Left lung (tissue), 10 donors: ENCODE results near the gene MESP1. TPM values are rescaled to one million over a fixed set of nuclear protein-coding genes. Genes with fewer than 3 reads are reported as not detected.

Experiments
- ATAC-seq: fragments of 200-7000 bp; cut with Tn5 transposase; one replicate; pipeline ENCODE4 v1.9.1; 2020; ENCODE audit warnings: moderate library complexity
- DNase-seq, 4 donors: peaks; one replicate each; pipeline ENCODE4 v3.0.0-alpha.2; 2013 to 2020
- H3K27ac ChIP-seq, 2 donors: fragments of 200-600 bp; sonication (generic) in 1 of 2; one replicate each; pipeline versions ENCODE4 v1.5.0 to v1.8.0; 2020 to 2021
- H3K27me3 ChIP-seq, 2 donors: fragments of 200-600 bp; sonication (generic) in 1 of 2; one replicate each; pipeline versions ENCODE4 v1.5.0 to v1.8.0; 2020 to 2021
- H3K36me3 ChIP-seq, 2 donors: fragments of 200-600 bp; sonication (generic) in 1 of 2; one replicate each; pipeline versions ENCODE4 v1.5.0 to v1.8.0; 2020 to 2021
- H3K4me1 ChIP-seq, 2 donors: fragments of 200-600 bp; one replicate each; pipeline ENCODE4 v1.8.0; 2021
- H3K4me3 ChIP-seq, 2 donors: fragments of 200-600 bp; sonication (generic) in 1 of 2; one replicate each; pipeline versions ENCODE4 v1.5.0 to v1.8.0; 2020 to 2021; ENCODE audit warnings: mild to moderate bottlenecking in 1 of 2
- H3K9me3 ChIP-seq, 2 donors: fragments of 200-600 bp; sonication (generic) in 1 of 2; one replicate each; pipeline versions ENCODE4 v1.5.0 to v1.8.0; 2020 to 2021
- intact Hi-C, 2 donors: fragments of 100-400 bp; cut with DNase I; formaldehyde crosslinking; loops; one replicate each; pipeline versions ENCODE4 v1.11.2 to v1.14.2; 2022
- polyA plus RNA-seq, 6 donors: library from polyadenylated mRNA; unstranded; fragments of 120-200 nt; gene quantifications; one replicate each; pipeline ENCODE4 v1.2.1, GENCODE V29; 2013; ENCODE audit not compliant: insufficient read length in 6 of 6
- total RNA-seq, 2 donors: library from RNA; stranded (reverse); fragmentation: NEBNext Ultra II Directional; extraction: Animal tissue kit (Norgen Biotek cat#: 25700); gene quantifications; one replicate each; pipeline ENCODE4 v1.2.1, GENCODE V29; 2021
- TF ChIP-seq, protein P1 (sequence below), 2 donors: fragments of 200-600 bp; sonication (generic) in 1 of 2; IDR thresholded peaks; one replicate each; pipeline versions ENCODE4 v1.5.0 to v1.8.0; 2021; ENCODE audit warnings: antibody characterized with exemption in 2 of 2
- donor health status: DM: no; HTN: yes; CAD: no.
- donor health status: DM: no; HTN: no; CAD: no.

The MESP1 gene
- total and polyA plus RNA-seq, 8 donors, result 0.18 to 4.2 (median 0.37) TPM

DNA sequence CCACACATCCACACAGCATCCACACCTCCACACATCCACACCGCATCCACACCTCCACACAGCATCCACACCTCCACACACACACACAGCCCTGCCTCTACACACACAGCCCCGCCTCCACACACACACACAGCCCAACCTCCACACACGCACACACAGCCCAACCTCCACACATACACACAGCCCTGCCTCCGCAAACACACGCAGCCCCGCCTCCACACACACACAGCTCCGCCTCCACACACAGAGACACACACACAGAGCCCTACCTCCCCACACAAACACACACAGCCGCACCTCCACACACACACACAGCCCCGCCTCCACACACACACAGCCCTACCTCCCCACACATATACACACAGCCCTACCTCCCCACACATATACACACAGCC, 4.7 kb downstream of the MESP1 start:
- Histone ChIP-seq H3K27me3 (peaks cover 10 to 51% of the 10 kb centered on the region in 2 donors), H3K4me3 (no peak overlapping the region), H3K9me3 (no peaks in the 10 kb centered on the region), H3K27ac (no peak overlapping the region), H3K36me3 (no peaks in the 10 kb centered on the region), H3K4me1 (peaks cover 3 to 15% of the 10 kb centered on the region in 2 donors)
- TF ChIP-seq, protein P1, sequence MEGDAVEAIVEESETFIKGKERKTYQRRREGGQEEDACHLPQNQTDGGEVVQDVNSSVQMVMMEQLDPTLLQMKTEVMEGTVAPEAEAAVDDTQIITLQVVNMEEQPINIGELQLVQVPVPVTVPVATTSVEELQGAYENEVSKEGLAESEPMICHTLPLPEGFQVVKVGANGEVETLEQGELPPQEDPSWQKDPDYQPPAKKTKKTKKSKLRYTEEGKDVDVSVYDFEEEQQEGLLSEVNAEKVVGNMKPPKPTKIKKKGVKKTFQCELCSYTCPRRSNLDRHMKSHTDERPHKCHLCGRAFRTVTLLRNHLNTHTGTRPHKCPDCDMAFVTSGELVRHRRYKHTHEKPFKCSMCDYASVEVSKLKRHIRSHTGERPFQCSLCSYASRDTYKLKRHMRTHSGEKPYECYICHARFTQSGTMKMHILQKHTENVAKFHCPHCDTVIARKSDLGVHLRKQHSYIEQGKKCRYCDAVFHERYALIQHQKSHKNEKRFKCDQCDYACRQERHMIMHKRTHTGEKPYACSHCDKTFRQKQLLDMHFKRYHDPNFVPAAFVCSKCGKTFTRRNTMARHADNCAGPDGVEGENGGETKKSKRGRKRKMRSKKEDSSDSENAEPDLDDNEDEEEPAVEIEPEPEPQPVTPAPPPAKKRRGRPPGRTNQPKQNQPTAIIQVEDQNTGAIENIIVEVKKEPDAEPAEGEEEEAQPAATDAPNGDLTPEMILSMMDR (IDR thresholded peaks at IDR 0.05), result no peak
- intact Hi-C loops, result no loop called here
- no peak for DNase-seq
- ATAC-seq, result no peak

DNA sequence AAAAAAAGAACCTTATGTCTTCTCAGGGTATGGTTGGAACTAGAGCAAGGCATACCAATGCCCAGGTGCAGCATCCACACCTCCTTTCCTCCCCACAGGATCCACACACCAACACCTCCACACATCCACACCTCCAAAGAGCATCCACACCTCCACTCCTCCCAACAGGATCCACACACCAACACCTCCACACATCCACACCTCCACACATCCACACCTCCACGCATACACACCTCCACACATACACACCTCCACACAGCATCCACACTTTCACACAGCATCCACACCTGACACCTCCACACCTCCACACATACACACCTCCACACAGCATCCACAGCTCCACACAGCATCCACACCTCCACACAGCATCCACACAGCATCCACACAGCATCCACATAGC, 5.3 kb downstream of the MESP1 start:
- ATAC-seq (no peak), DNase-seq (no peak)
- H3K4me3 ChIP-seq, result no peak overlapping the region
- TF ChIP-seq, protein P1 (IDR thresholded peaks at IDR 0.05), result no peak
- H3K4me1 ChIP-seq, result peaks cover 0 to 10% of the 10 kb centered on the region in 2 donors
- no peaks in the 10 kb centered on the region for H3K9me3 ChIP-seq
- intact Hi-C loops, result no loop called here
- no peak overlapping the region for H3K27ac ChIP-seq
- H3K27me3 ChIP-seq, result peaks cover 10 to 47% of the 10 kb centered on the region in 2 donors
- H3K36me3 ChIP-seq, result no peaks in the 10 kb centered on the region

DNA sequence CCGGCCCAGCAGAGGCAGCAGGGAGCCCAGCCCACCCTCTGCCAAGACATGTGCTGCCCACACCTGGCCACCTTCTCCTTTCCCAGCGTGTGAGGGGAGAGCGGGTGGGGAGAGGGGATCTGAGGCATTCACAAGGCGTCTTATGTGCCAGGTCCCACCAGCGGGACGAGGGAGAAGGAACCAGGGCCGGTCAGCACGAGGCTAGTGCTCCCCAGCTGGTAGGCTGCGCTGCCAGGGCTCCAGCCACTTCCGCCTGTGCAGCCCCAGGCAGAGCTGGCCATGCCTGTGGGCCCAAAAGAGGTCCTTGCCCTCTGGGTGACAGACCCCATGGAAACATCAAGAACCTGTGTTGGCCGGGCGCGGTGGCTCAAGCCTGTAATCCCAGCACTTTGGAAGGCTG, 5.9 kb downstream of the MESP1 start:
- ATAC-seq (no peak), DNase-seq (no peak)
- Histone ChIP-seq H3K4me3 (no peak overlapping the region), H3K27me3 (peaks cover 7 to 42% of the 10 kb centered on the region in 2 donors), H3K4me1 (peaks cover 0 to 4% of the 10 kb centered on the region in 2 donors), H3K36me3 (no peaks in the 10 kb centered on the region), H3K9me3 (no peaks in the 10 kb centered on the region), H3K27ac (no peak overlapping the region)
- TF ChIP-seq, protein P1 (IDR thresholded peaks at IDR 0.05), result no peak
- intact Hi-C loops, result no loop called here

DNA sequence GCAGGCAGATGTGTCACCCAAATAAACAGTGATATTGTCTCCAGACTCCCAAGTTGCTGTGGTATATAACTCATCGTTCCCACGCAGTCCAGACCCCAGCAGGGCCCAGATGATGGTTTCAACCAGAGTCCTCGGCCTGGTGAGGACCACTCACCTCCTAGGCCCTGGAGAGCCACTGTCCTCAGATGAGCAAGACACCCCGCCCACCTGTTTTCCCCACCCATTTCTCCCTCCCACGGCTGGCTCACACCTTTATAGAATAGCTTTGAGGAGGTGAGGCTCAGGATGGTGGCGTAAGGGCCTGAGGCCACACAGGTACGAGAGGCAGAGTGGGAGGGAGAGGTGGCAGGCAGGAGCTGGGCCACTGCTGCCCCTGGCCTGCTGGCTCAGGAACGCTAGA, 7.5 kb downstream of the MESP1 start:
- H3K4me1 ChIP-seq, result no peaks in the 10 kb centered on the region
- no peak overlapping the region for H3K27ac ChIP-seq
- H3K36me3 ChIP-seq, result no peaks in the 10 kb centered on the region
- DNase-seq, result no peak
- H3K27me3 ChIP-seq, result peaks cover 0 to 27% of the 10 kb centered on the region in 2 donors
- TF ChIP-seq, protein P1 (IDR thresholded peaks at IDR 0.05), result no peak
- intact Hi-C loops, result no loop called here
- ATAC-seq, result no peak
- no peak overlapping the region for H3K4me3 ChIP-seq
- no peaks in the 10 kb centered on the region for H3K9me3 ChIP-seq

DNA sequence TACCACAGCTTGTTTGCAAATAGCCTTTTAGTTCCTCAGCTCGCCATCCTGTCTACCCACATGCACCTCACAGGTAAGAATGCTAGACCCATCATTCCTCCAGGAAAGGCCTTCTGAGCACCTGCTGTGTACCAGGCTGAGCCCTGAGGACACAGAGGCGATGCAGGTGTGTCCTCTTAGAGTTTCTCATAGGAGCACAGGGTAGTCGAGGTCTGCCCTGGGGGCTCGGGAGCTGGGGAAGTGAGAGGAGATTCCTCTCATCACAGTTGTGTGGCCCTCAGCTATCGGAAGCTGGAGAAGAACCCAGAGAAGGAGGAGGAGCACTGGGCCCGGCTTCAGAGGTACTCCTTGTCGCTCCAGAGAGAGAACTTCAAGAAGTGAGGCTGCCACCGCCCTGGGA, 8.0 kb downstream of the MESP1 start:
- Histone ChIP-seq H3K4me3 (no peak overlapping the region), H3K4me1 (no peaks in the 10 kb centered on the region), H3K9me3 (no peaks in the 10 kb centered on the region), H3K27ac (no peak overlapping the region), H3K27me3 (peaks cover 0 to 22% of the 10 kb centered on the region in 2 donors), H3K36me3 (no peaks in the 10 kb centered on the region)
- TF ChIP-seq, protein P1 (IDR thresholded peaks at IDR 0.05), result no peak
- ATAC-seq (no peak), DNase-seq (no peak)
- intact Hi-C loops, result no loop called here
